Panc1 (cell line): ENCODE data around the gene GPS2. TPM values are rescaled to one million over a fixed set of nuclear protein-coding genes. Genes with fewer than 3 reads are reported as not detected.

Source experiments
- ATAC-seq: fragments of 200-7000 bp; cut with Tn5 transposase; 2 replicates; pipeline ENCODE4 v1.9.1; 2020; ENCODE audit warnings: mild to moderate bottlenecking, moderate library complexity
- BruUV-seq: library from RNA; stranded (reverse); fragments of 400-500 nt; replicated peaks from 2 replicates; lab custom pipeline; 2021; lab: Mats Ljungman, UMichigan
- CTCF ChIA-PET: fragments of 300-600 bp; sonication (Branson Sonifier 250); formaldehyde crosslinking; loops from one replicate; lab custom pipeline; 2022; ENCODE audit warnings: antibody characterized with exemption; lab: Charles Lee
- POLR2A ChIA-PET: fragments of 300-600 bp; sonication (Branson Sonifier 250); formaldehyde crosslinking; loops from one replicate; lab custom pipeline; 2022; ENCODE audit warnings: antibody characterized with exemption; lab: Charles Lee
- DNase-seq: peaks from one replicate; pipeline ENCODE4 v3.0.0-alpha.2; 2010; ENCODE audit warnings: low read depth, low spot score
- H3K27ac ChIP-seq: 2 replicates; pipeline ENCODE4 v1.5.1; 2011; ENCODE audit warnings: mild to moderate bottlenecking, low read length, inconsistent platforms
- H3K27me3 ChIP-seq: fragments of 200-500 bp; sonication (Bioruptor generic); 2 replicates; pipeline ENCODE4 v1.6.0; 2014; ENCODE audit warnings: low read length, inconsistent platforms; ENCODE audit not compliant: control insufficient read depth, insufficient read depth
- H3K36me3 ChIP-seq: fragments of 200-500 bp; sonication (Bioruptor generic); 2 replicates; pipeline ENCODE4 v1.5.1; 2014; ENCODE audit warnings: inconsistent platforms, mild to moderate bottlenecking, low read length, moderate library complexity; ENCODE audit not compliant: control insufficient read depth, insufficient read depth
- H3K4me1 ChIP-seq: 2 replicates; pipeline ENCODE4 v1.5.1; 2011; ENCODE audit warnings: inconsistent platforms, mild to moderate bottlenecking, low read length, moderate library complexity; ENCODE audit not compliant: control insufficient read depth, insufficient read depth
- H3K4me3 ChIP-seq, 2 experiments: 2 replicates each; pipeline ENCODE4 v1.5.1; 2011 to 2012; ENCODE audit warnings: low read depth in 2 of 2, low read length in 2 of 2, mild to moderate bottlenecking in 2 of 2, inconsistent platforms in 1 of 2, moderate library complexity in 1 of 2
- H3K9me3 ChIP-seq: fragments of 200-500 bp; sonication (Bioruptor generic); 2 replicates; pipeline ENCODE4 v1.5.1; 2014; ENCODE audit warnings: low read depth, mild to moderate bottlenecking, inconsistent platforms, low read length, moderate library complexity; ENCODE audit not compliant: control insufficient read depth, insufficient read depth
- CTCF ChIP-seq: fragments of 450-650 bp; IDR thresholded peaks from 2 replicates; pipeline ENCODE4 v1.5.1; 2017; ENCODE audit warnings: mild to moderate bottlenecking
- POLR2AphosphoS5 ChIP-seq: IDR thresholded peaks from 2 replicates; pipeline ENCODE4 v1.6.1; 2012; ENCODE audit warnings: mild to moderate bottlenecking, low read depth, low read length, moderate library complexity
- REST ChIP-seq, 2 experiments: IDR thresholded peaks; 2 replicates each; pipeline ENCODE4 v1.6.1; 2011 to 2012; ENCODE audit warnings: low read depth in 2 of 2, control low read depth in 1 of 2, low read length in 1 of 2, mild to moderate bottlenecking in 1 of 2, moderate library complexity in 1 of 2; ENCODE audit not compliant: insufficient read depth in 1 of 2
- SIN3A ChIP-seq: IDR thresholded peaks from 2 replicates; pipeline ENCODE4 v1.6.1; 2012; ENCODE audit warnings: low read depth, mild to moderate bottlenecking, low read length, moderate library complexity, borderline replicate concordance; ENCODE audit not compliant: insufficient read depth
- TCF7L2 ChIP-seq: IDR thresholded peaks from 2 replicates; pipeline ENCODE4 v1.6.1; 2011; ENCODE audit warnings: mild to moderate bottlenecking, low read depth, low read length, inconsistent platforms
- in situ Hi-C: cut with HindIII; loops from 2 replicates; pipeline ENCODE4 v1.10.0; 2016; ENCODE audit warnings: low sequenced_read_pairs, low pct_unique_long_range_greater_than_20kb
- intact Hi-C: fragments of 100-400 bp; cut with micrococcal nuclease; formaldehyde crosslinking; loops from one replicate; pipeline ENCODE4 v1.10.0; 2022; ENCODE audit not compliant: unreplicated experiment
- total RNA-seq: library from RNA; stranded (reverse); gene quantifications from one replicate; pipeline ENCODE4 v1.2.1, GENCODE V29; 2021; ENCODE audit not compliant: unreplicated experiment

The GPS2 gene
- total RNA-seq, 1 experiment from 2014 or later, result 96.6 TPM

DNA sequence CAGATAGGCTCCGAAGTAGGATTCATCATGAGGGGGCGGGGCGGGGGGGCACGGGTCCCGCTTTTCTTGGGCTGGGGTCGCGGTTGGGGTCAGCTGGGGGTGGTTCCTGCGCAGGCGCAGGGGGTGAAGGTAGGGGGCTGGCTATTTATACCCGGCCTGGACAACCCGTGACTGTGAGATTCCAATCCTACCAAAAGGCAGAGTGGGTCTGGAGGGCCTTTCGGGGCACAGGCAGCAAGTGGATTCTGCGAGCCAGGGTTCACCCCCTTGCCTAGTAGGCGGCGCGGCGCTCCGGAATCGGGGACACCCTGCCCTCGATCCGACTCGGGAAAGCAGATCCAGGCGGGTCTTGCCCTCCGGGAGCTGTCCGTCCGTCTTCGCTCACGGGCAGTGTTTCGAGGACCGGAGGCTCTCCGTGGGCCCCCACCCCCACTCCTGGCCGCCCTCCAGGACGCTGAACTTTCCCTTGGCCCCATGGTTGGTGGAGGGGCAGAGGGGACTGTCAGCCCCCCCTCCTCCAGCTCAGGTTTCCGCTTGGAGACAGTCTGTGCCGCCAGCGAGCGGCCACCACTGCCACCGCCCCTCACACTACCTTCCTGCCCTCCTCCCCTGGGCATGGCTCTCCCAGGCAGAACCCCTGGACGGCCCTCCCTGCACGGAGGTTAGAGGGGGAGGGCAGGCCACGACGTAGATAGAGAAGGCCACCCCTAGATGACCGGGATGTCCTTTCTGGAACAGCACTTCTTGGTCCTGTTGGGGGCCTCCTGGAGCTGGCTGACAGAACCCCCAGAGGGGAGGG is 33.0 kb downstream of the GPS2 start:
- Histone ChIP-seq H3K4me3 (peak overlapping the region; percentile 46 to 64), H3K27me3 (no peaks in the 10 kb centered on the region), H3K36me3 (no peaks in the 10 kb centered on the region), H3K4me1 (no peaks in the 10 kb centered on the region), H3K9me3 (no peaks in the 10 kb centered on the region), H3K27ac (no peak overlapping the region)
- ATAC-seq (no peak), DNase-seq (no peak)
- POLR2A ChIA-PET, result interaction anchor here (0.5 to 0.7 kb wide), 2 partner anchors 10 to 250 kb away, joined by 4 to 5 read pairs; no protein-coding TSS in a partner anchor
- TF ChIP-seq SIN3A (no peak), POLR2AphosphoS5 (no peak), CTCF (no peak), REST (IDR thresholded peaks at IDR 0.05; ENCODE audit: insufficient read depth in 1 of 2, low read depth in 2 of 2, low read length in 1 of 2) (no peak), TCF7L2 (no peak)
- CTCF ChIA-PET, result interaction anchor here (1.8 kb wide), 1 partner anchor 31 kb away, joined by 13 read pairs; no protein-coding TSS in a partner anchor
- in situ Hi-C loops, result no loop called here
- intact Hi-C loops, result loop anchor here (2.0 kb wide), 1 partner anchor 15 kb away; no protein-coding TSS in a partner anchor
- no TSS peak for BruUV-seq

DNA sequence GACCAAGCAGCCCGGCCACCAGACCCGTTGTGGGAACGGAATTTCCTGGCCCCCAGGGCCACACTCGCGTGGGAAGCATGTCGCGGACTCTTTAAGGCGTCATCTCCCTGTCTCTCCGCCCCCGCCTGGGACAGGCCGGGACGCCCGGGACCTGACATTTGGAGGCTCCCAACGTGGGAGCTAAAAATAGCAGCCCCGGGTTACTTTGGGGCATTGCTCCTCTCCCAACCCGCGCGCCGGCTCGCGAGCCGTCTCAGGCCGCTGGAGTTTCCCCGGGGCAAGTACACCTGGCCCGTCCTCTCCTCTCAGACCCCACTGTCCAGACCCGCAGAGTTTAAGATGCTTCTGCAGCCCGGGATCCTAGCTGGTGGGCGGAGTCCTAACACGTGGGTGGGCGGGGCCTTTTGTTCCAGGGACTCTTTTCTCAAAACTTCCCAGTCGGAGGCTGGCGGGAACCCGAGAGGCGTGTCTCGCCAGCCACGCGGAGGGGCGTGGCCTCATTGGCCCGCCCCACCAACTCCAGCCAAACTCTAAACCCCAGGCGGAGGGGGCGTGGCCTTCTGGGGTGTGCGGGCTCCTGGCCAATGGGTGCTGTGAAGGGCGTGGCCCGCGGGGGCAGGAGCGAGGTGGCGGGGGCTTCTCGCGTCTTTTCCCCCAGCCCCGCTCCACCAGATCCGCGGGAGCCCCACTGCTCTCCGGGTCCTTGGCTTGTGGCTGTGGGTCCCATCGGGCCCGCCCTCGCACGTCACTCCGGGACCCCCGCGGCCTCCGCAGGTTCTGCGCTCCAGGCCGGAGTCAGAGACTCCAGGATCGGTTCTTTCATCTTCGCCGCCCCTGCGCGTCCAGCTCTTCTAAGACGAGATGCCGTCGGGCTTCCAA is 33.8 kb downstream of the GPS2 start, which contains the start of gene SLC2A4:
SLC2A4 (plus strand) TSS at position 645 of the 879 bp plus-strand sequence; CDS start at position 862, 217 bp downstream.
- peak; percentile 89 for DNase-seq
- H3K27me3 ChIP-seq, result no peaks in the 10 kb centered on the region
- ChIA-PET POLR2A (interaction anchor here (1.0 kb wide), 1 partner anchor 32 kb away, joined by 3 read pairs; no protein-coding TSS in a partner anchor), CTCF (interaction anchor here (0.7 to 1.8 kb wide), 3 partner anchors 15 to 90 kb away, joined by 4 to 13 read pairs (median 11); no protein-coding TSS in a partner anchor)
- peak within 1 kb of the TSS; percentile 63; the same call in 1 of the 2 replicates for H3K27ac ChIP-seq
- TF ChIP-seq SIN3A (0 out of 2 replicates have a peak, but pooled peaks have one; percentile 50), CTCF (no peak), POLR2AphosphoS5 (no peak), REST (IDR thresholded peaks at IDR 0.05; ENCODE audit: insufficient read depth in 1 of 2, low read depth in 2 of 2, low read length in 1 of 2) (no peak), TCF7L2 (peak; percentile 80; the same call in 1 of the 2 replicates)
- peak; percentile 79 for ATAC-seq
- H3K9me3 ChIP-seq, result no peaks in the 10 kb centered on the region
- no peaks in the 10 kb centered on the region for H3K36me3 ChIP-seq
- intact Hi-C loops (loop anchor here (2.0 kb wide), 1 partner anchor 15 kb away; no protein-coding TSS in a partner anchor), in situ Hi-C loops (no loop called here)
- H3K4me3 ChIP-seq, result peak within 1 kb of the TSS; percentile 46 to 64
- no peaks in the 10 kb centered on the region for H3K4me1 ChIP-seq
- no TSS peak for BruUV-seq
